Peyer's patch (tissue), 4 donors: ENCODE data around the gene WNT9B.

Experiments used
- POLR2A ChIP-seq, 2 donors: fragments of 450-650 bp; IDR thresholded peaks; one replicate each; pipeline ENCODE4 v1.5.1; 2017; ENCODE audit warnings: antibody characterized with exemption in 2 of 2, mild to moderate bottlenecking in 2 of 2, moderate library complexity in 2 of 2
- TF ChIP-seq, protein P1 (sequence below), 6 experiments: fragments of 450-650 bp in 4 of 6; fragments of 200-600 bp in 2 of 6; sonication (generic) in 1 of 6; IDR thresholded peaks; one replicate each; pipeline ENCODE4 v1.5.1; 2017 to 2019; ENCODE audit warnings: antibody characterized with exemption in 6 of 6, mild to moderate bottlenecking in 3 of 6, moderate library complexity in 1 of 6

DNA sequence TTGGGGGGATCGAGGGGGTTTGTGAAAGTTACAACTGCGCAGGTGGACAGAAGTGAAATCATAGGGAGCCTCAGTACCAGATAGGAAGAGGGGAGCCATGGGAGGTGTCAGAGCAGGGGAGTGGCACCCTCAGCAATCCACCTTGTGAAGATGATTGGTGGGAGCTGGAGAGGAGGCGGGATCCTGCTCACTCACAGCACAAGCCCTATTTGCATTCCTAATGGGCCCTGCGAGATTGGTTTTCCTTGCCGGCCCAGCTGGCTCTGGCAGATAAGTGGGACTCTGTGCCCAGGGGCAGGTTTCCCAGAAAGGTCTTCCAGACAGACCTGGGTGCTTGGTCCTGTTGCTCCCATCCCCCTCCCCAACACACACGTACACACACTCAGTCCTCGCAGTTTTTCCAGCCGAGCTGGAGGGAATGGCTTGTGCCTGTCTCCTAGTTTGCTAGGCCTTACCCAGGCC, 42.2 kb upstream of the WNT9B start:
- TF ChIP-seq, protein P1, sequence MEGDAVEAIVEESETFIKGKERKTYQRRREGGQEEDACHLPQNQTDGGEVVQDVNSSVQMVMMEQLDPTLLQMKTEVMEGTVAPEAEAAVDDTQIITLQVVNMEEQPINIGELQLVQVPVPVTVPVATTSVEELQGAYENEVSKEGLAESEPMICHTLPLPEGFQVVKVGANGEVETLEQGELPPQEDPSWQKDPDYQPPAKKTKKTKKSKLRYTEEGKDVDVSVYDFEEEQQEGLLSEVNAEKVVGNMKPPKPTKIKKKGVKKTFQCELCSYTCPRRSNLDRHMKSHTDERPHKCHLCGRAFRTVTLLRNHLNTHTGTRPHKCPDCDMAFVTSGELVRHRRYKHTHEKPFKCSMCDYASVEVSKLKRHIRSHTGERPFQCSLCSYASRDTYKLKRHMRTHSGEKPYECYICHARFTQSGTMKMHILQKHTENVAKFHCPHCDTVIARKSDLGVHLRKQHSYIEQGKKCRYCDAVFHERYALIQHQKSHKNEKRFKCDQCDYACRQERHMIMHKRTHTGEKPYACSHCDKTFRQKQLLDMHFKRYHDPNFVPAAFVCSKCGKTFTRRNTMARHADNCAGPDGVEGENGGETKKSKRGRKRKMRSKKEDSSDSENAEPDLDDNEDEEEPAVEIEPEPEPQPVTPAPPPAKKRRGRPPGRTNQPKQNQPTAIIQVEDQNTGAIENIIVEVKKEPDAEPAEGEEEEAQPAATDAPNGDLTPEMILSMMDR (IDR thresholded peaks at IDR 0.05), result no peak
- no peak for TF ChIP-seq POLR2A (IDR thresholded peaks at IDR 0.05)
